BLaER1 treated with 17β-estradiol and CSF1 and Interleukin-3, amounts not matched to agents 10 nM and 100 nM (cell line): ENCODE results near the gene SMG6.
A peak's percentile ranks its signal among the peaks of the same experiment; 100 is the strongest.
"Not testable (repeated sequence)": the region's sequence is repeated elsewhere in the genome, so short reads cannot be mapped to it uniquely, and the experiment has no call there.

ENCODE experiments used
- H3K27ac ChIP-seq, 11 experiments: shearing (Covaris generic); formaldehyde crosslinking; 2 replicates each; pipeline ENCODE4 v1.8.1; 2022
- H3K27me3 ChIP-seq, 11 experiments: shearing (Covaris generic); formaldehyde crosslinking; 2 replicates each; pipeline ENCODE4 v1.8.1; 2022
- H3K36me3 ChIP-seq, 11 experiments: shearing (Covaris generic); formaldehyde crosslinking; 2 replicates each; pipeline ENCODE4 v1.8.1; 2022
- H3K4me1 ChIP-seq, 10 experiments: shearing (Covaris generic); formaldehyde crosslinking; 2 replicates each; pipeline ENCODE4 v1.8.1; 2022
- H3K4me2 ChIP-seq, 11 experiments: shearing (Covaris generic); formaldehyde crosslinking; 2 replicates each; pipeline ENCODE4 v1.8.1; 2022
- H3K4me3 ChIP-seq, 10 experiments: shearing (Covaris generic); formaldehyde crosslinking; 2 replicates each; pipeline ENCODE4 v1.8.1; 2022
- H3K9ac ChIP-seq, 11 experiments: shearing (Covaris generic); formaldehyde crosslinking; 2 replicates each; pipeline ENCODE4 v1.8.1; 2022
- H3K9me3 ChIP-seq, 11 experiments: shearing (Covaris generic); formaldehyde crosslinking; replicated peaks in 1 of 11; 2 replicates each; pipeline ENCODE4 v1.8.1; 2022
- H4K20me1 ChIP-seq, 11 experiments: shearing (Covaris generic); formaldehyde crosslinking; 2 replicates each; pipeline ENCODE4 v1.8.1; 2022
- Cebpa-rat ChIP-seq, 11 experiments: shearing (Covaris generic); IDR thresholded peaks; 2 replicates each; pipeline ENCODE4 v1.8.1; 2022

The SMG6 gene

GRCh38 chr17:2174468-2175293, 128.9 kb downstream of the SMG6 start:
- H3K4me3 ChIP-seq, result no peak overlapping the region
- peak overlapping the region in 9 of 11 experiments; percentile 10 to 57 (median 43); a peak in 15 of 22 replicates for H3K4me2 ChIP-seq
- H3K9ac ChIP-seq, result no peak overlapping the region; a peak in 1 of 22 replicates
- peaks cover 50 to 91% (median 86%) of the 10 kb centered on the region in 11 experiments for H3K36me3 ChIP-seq
- H3K27ac ChIP-seq, result peak overlapping the region in 1 of 11 experiments; percentile 14; a peak in 1 of 22 replicates
- H3K4me1 ChIP-seq, result peaks cover 21 to 55% (median 34%) of the 10 kb centered on the region in 10 experiments
- no peaks in the 10 kb centered on the region for H3K27me3 ChIP-seq
- peaks cover 0 to 29% (median 0%) of the 10 kb centered on the region in 11 experiments; a peak in 6 of 22 replicates for H4K20me1 ChIP-seq
- H3K9me3 ChIP-seq, result no peaks in the 10 kb centered on the region
- no peak for TF ChIP-seq Cebpa-rat (IDR thresholded peaks at IDR 0.05)

GRCh38 chr17:2174014-2174413, 129.6 kb downstream of the SMG6 start:
- peaks cover 15 to 48% (median 27%) of the 10 kb centered on the region in 10 experiments for H3K4me1 ChIP-seq
- H3K4me3 ChIP-seq, result no peak overlapping the region
- no peak for TF ChIP-seq Cebpa-rat (IDR thresholded peaks at IDR 0.05)
- no peak overlapping the region for H3K9ac ChIP-seq
- H3K9me3 ChIP-seq, result no peaks in the 10 kb centered on the region
- H3K36me3 ChIP-seq, result peaks cover 55 to 98% (median 92%) of the 10 kb centered on the region in 11 experiments
- no peaks in the 10 kb centered on the region for H3K27me3 ChIP-seq
- peaks cover 0 to 23% (median 0%) of the 10 kb centered on the region in 11 experiments; a peak in 4 of 22 replicates for H4K20me1 ChIP-seq
- no peak overlapping the region; a peak in 1 of 22 replicates for H3K4me2 ChIP-seq
- H3K27ac ChIP-seq, result no peak overlapping the region; a peak in 1 of 22 replicates

GRCh38 chr17:2172999-2173398, 130.6 kb downstream of the SMG6 start:
- no peak for TF ChIP-seq Cebpa-rat (IDR thresholded peaks at IDR 0.05)
- H3K36me3 ChIP-seq, result peaks cover 65 to 100% (median 95%) of the 10 kb centered on the region in 11 experiments
- H3K4me1 ChIP-seq, result peaks cover 7 to 38% (median 19%) of the 10 kb centered on the region in 10 experiments; a peak in 15 of 20 replicates
- peaks cover 0 to 19% (median 0%) of the 10 kb centered on the region in 11 experiments; a peak in 1 of 22 replicates for H4K20me1 ChIP-seq
- no peak overlapping the region; a peak in 2 of 22 replicates for H3K9ac ChIP-seq
- no peaks in the 10 kb centered on the region for H3K9me3 ChIP-seq
- H3K27me3 ChIP-seq, result no peaks in the 10 kb centered on the region
- H3K27ac ChIP-seq, result no peak overlapping the region
- no peak overlapping the region for H3K4me2 ChIP-seq
- H3K4me3 ChIP-seq, result no peak overlapping the region

GRCh38 chr17:2172077-2172851, 131.3 kb downstream of the SMG6 start:
- Histone ChIP-seq H3K27me3 (no peaks in the 10 kb centered on the region), H4K20me1 (peaks cover 0 to 16% (median 0%) of the 10 kb centered on the region in 11 experiments; a peak in 1 of 22 replicates), H3K9me3 (no peaks in the 10 kb centered on the region), H3K9ac (no peak overlapping the region; a peak in 2 of 22 replicates), H3K27ac (no peak overlapping the region), H3K4me3 (no peak overlapping the region), H3K4me2 (no peak overlapping the region), H3K4me1 (peaks cover 7 to 31% (median 17%) of the 10 kb centered on the region in 10 experiments; a peak in 15 of 20 replicates), H3K36me3 (peaks cover 65 to 100% (median 95%) of the 10 kb centered on the region in 11 experiments)
- TF ChIP-seq Cebpa-rat (IDR thresholded peaks at IDR 0.05), result no peak

- TF ChIP-seq Cebpa-rat (IDR thresholded peaks at IDR 0.05), result no peak
- Histone ChIP-seq H3K9ac (no peak overlapping the region), H3K9me3 (no peaks in the 10 kb centered on the region), H4K20me1 (peaks cover 0 to 10% (median 0%) of the 10 kb centered on the region in 11 experiments; a peak in 1 of 22 replicates), H3K36me3 (peaks cover 67 to 99% (median 94%) of the 10 kb centered on the region in 11 experiments), H3K4me1 (peaks cover 7 to 30% (median 17%) of the 10 kb centered on the region in 10 experiments; a peak in 15 of 20 replicates), H3K4me3 (no peak overlapping the region), H3K4me2 (no peak overlapping the region), H3K27ac (no peak overlapping the region), H3K27me3 (no peaks in the 10 kb centered on the region)
These were observed 131.9 kb downstream of the SMG6 start for GRCh38 chr17:2171702-2172076.

GRCh38 chr17:2170023-2170422, 133.6 kb downstream of the SMG6 start:
- peaks cover 4 to 16% (median 9%) of the 10 kb centered on the region in 10 experiments; a peak in 15 of 20 replicates for H3K4me1 ChIP-seq
- H3K4me3 ChIP-seq, result no peak overlapping the region
- no peak overlapping the region for H3K9ac ChIP-seq
- no peaks in the 10 kb centered on the region for H3K9me3 ChIP-seq
- no peak for TF ChIP-seq Cebpa-rat (IDR thresholded peaks at IDR 0.05)
- H3K27me3 ChIP-seq, result no peaks in the 10 kb centered on the region
- peaks cover 70 to 100% (median 94%) of the 10 kb centered on the region in 11 experiments for H3K36me3 ChIP-seq
- H3K4me2 ChIP-seq, result 0 out of 22 replicates have a peak overlapping the region, but pooled peaks of 1 of the 11 experiments have one; percentile 1
- H3K27ac ChIP-seq, result no peak overlapping the region
- peaks cover 0 to 6% (median 0%) of the 10 kb centered on the region in 11 experiments; a peak in 1 of 22 replicates for H4K20me1 ChIP-seq

GRCh38 chr17:2165723-2166122, 137.9 kb downstream of the SMG6 start:
- peaks cover 67 to 100% (median 87%) of the 10 kb centered on the region in 11 experiments for H3K36me3 ChIP-seq
- H3K4me2 ChIP-seq, H3K9me3 ChIP-seq, H3K27me3 ChIP-seq, H3K9ac ChIP-seq, H4K20me1 ChIP-seq, H3K4me3 ChIP-seq, H3K4me1 ChIP-seq, H3K27ac ChIP-seq: not testable (repeated sequence)

GRCh38 chr17:2158396-2158780, 145.2 kb downstream of the SMG6 start:
- Histone ChIP-seq H3K4me1 (peaks cover 17 to 60% (median 46%) of the 10 kb centered on the region in 10 experiments), H3K4me3 (peak overlapping the region in 2 of 10 experiments; percentile 3 to 35; a peak in 2 of 20 replicates), H4K20me1 (peaks cover 0 to 5% (median 0%) of the 10 kb centered on the region in 11 experiments; a peak in 3 of 22 replicates), H3K4me2 (peak overlapping the region in 10 of 11 experiments; percentile 30 to 96 (median 75); a peak in 19 of 22 replicates), H3K9me3 (no peaks in the 10 kb centered on the region), H3K36me3 (peaks cover 26 to 79% (median 57%) of the 10 kb centered on the region in 11 experiments), H3K27ac (peak overlapping the region in 10 of 11 experiments; percentile 43 to 88 (median 78); a peak in 19 of 22 replicates), H3K9ac (peak overlapping the region in 8 of 11 experiments; percentile 1 to 68 (median 51); a peak in 10 of 22 replicates), H3K27me3 (no peaks in the 10 kb centered on the region)
- TF ChIP-seq Cebpa-rat (IDR thresholded peaks at IDR 0.05), result no peak
